Activated T-cell treated with anti-CD3 and anti-CD28 coated beads, Interleukin-2, amount 50 U/mL, for 72 hours (primary cell): ENCODE data around the gene PSPN. TPM values are rescaled to one million over a fixed set of nuclear protein-coding genes. Genes with fewer than 3 reads are reported as not detected.
"Not testable (repeated sequence)": the region's sequence is repeated elsewhere in the genome, so short reads cannot be mapped to it uniquely, and the experiment has no call there.

Source experiments
- ATAC-seq, 2 donors: fragments of 150-1000 bp; cut with Tn5 transposase; replicated peaks in 1 of 2; 2 replicates each; pipeline ENCODE4 v1.10.0; 2021; ENCODE audit warnings: moderate library complexity in 2 of 2, mild to moderate bottlenecking in 1 of 2
- DNase-seq, 2 donors: peaks; one replicate each; pipeline ENCODE4 v3.0.0; 2021 to 2022; ENCODE audit warnings: mixed read lengths in 1 of 2
- H3K27ac Mint-ChIP-seq: one replicate; pipeline ENCODE4 v1.8.0; 2022; ENCODE audit warnings: mild to moderate bottlenecking, moderate library complexity, mixed read lengths
- H3K27me3 Mint-ChIP-seq: one replicate; pipeline ENCODE4 v1.8.0; 2022; ENCODE audit warnings: low read depth, mixed read lengths
- H3K36me3 Mint-ChIP-seq, 2 donors: one replicate each; pipeline ENCODE4 v1.8.0; 2022; ENCODE audit warnings: mixed read lengths in 2 of 2, mild to moderate bottlenecking in 1 of 2; ENCODE audit not compliant: insufficient read depth in 2 of 2
- H3K4me1 Mint-ChIP-seq: one replicate; pipeline ENCODE4 v1.8.0; 2022; ENCODE audit warnings: low read depth, mixed read lengths
- H3K4me3 Mint-ChIP-seq, 2 donors: one replicate each; pipeline ENCODE4 v1.8.0; 2022; ENCODE audit warnings: mild to moderate bottlenecking in 2 of 2, mixed read lengths in 2 of 2, moderate library complexity in 2 of 2
- H3K9me3 Mint-ChIP-seq, 2 donors: one replicate each; pipeline ENCODE4 v1.8.0; 2022; ENCODE audit warnings: mixed read lengths in 2 of 2
- total RNA-seq, 2 donors: library from RNA; stranded (reverse); gene quantifications; one replicate each; pipeline ENCODE4 v1.2.3, GENCODE V29; 2022

The PSPN gene
- total RNA-seq, 2 donors from 2014 or later, result 2.4 to 3.1 TPM

DNA sequence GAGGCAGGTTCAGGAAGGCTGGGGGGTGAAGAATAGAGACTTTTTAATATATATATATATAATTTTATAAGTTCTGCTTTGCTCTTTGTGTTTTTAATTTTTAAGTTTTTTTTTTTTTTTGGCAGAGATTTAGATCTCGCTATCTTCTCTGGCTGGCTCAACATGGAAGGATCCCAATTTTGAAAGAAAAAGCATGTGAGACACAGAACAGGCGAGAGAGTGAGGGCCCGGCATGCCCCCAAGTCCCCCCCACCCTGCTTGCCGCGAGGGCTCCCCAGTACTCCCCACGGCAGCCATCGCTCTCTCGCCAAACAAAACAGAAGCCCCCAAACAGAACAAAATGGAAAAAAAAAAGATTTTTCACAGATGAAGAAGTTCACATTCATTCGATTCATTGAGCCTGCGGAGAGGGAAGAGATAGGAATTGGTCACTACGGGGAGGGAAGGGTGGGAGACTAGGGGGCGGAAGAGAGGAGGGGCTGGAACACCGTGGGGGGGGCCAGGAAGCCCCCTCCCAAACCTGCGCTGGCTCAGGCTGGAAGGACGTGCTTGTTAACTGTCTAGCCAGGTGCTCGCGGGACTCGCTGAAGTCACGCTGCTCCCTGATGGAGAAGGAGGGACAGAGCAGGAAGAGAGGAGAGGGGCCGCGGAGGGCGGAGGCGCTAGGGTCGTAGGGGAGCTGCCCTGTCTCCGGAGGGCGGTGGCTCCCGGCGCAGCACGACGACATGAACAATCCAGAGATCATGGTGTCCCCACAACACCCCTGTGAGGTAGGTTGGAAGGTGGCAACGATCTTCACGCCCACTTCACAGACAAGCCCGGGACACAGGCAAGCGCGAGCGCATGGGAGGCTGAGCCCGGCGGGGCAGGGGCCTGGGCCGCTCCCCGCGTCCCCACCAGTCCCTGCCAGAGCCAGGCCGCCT is 38.2 kb upstream of the PSPN start:
- Mint-ChIP-seq H3K4me1 (no peaks in the 10 kb centered on the region), H3K27ac (no peak overlapping the region), H3K36me3 (peaks cover 0 to 5% of the 10 kb centered on the region in 2 donors), H3K4me3 (no peak overlapping the region), H3K27me3 (no peaks in the 10 kb centered on the region), H3K9me3 (no peaks in the 10 kb centered on the region)
- DNase-seq (no peak), ATAC-seq (no peak)

DNA sequence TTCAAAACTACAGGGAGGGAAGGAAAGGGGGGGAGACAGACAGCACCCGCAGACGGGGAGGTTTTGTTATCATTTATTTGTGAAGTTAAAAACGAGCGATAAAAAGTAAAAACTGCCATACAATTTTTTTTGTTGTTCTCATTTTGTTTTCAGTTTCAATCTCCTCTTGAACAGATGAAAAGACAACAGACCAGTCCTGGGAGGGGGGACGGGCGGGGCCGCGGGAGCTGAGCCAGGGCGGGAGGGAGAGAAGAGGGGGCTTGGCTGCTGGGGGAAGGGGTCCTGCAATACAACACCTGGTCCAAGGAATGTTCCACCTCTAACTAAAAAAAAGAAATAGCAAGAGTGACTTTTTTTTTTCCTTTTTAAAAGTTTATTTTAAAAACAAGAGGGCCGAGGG is 37.6 kb upstream of the PSPN start:
- Mint-ChIP-seq H3K36me3 (peaks cover 0 to 3% of the 10 kb centered on the region in 2 donors), H3K27me3 (no peaks in the 10 kb centered on the region), H3K27ac (no peak overlapping the region), H3K4me1 (no peaks in the 10 kb centered on the region), H3K9me3 (no peaks in the 10 kb centered on the region), H3K4me3 (no peak overlapping the region)
- ATAC-seq, result no peak
- no peak for DNase-seq

DNA sequence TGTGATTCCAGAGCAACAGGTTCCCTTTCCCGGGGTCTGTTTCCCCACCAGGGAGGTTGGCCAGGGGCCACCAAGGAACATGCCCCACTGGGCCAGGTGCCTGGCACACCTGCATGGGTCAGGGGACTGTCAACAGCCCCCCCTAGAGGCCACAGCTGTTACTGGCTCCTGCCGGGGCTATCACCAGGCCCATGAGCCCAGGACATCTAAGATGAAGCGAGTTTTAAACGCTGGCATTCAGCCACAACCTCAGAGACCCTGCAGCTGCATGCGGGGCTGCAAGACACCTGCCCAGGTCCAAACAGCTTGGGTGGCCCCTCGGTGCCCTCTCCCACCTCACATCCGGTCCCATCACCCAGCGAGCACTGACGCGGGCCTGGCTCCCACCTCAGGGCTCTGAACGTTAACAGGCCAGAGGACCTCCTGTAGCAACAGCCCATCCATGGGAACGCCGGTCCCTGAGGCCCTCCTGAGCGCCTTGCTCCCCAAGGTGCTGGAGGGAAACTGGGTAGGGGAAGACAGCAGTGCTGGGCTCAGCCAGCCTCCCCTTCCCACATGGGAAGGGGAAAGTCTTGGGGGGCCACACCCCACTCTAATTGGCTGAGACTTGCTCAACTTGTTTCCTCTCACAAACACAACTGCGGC is 36.8 kb upstream of the PSPN start:
- no peaks in the 10 kb centered on the region for H3K27me3 Mint-ChIP-seq
- no peak overlapping the region for H3K27ac Mint-ChIP-seq
- peaks cover 0 to 3% of the 10 kb centered on the region in 2 donors for H3K36me3 Mint-ChIP-seq
- H3K4me3 Mint-ChIP-seq, result no peak overlapping the region
- H3K4me1 Mint-ChIP-seq, result no peaks in the 10 kb centered on the region
- peak; percentile 63 to 71 for ATAC-seq
- DNase-seq, result peak; percentile 61 to 65
- H3K9me3 Mint-ChIP-seq, result no peaks in the 10 kb centered on the region

DNA sequence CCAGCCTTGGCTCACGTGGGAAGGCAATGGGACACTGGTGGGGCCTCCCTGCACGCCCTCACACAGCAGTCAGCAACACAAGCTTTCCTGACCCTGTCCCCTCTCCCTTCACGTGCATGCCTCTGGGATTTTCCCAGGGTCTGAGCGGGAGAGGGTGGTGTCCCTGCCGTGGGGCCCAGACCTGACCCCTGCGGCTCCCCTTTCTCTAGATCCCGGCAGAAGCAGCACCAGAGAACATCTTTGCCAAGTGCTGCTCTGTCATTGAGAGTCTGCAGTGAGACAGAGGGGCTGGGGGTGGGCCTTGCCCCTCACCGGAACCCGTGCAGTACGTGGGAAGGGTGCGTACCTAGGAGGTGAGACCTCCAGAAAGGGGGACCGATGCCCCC is 36.3 kb upstream of the PSPN start:
- H3K27me3 Mint-ChIP-seq, result no peaks in the 10 kb centered on the region
- DNase-seq (no peak), ATAC-seq (peak; percentile 6 to 17)
- no peak overlapping the region for H3K4me3 Mint-ChIP-seq
- H3K9me3 Mint-ChIP-seq, result no peaks in the 10 kb centered on the region
- no peak overlapping the region for H3K27ac Mint-ChIP-seq
- H3K36me3 Mint-ChIP-seq, result peaks cover 0 to 1% of the 10 kb centered on the region in 2 donors
- no peaks in the 10 kb centered on the region for H3K4me1 Mint-ChIP-seq

DNA sequence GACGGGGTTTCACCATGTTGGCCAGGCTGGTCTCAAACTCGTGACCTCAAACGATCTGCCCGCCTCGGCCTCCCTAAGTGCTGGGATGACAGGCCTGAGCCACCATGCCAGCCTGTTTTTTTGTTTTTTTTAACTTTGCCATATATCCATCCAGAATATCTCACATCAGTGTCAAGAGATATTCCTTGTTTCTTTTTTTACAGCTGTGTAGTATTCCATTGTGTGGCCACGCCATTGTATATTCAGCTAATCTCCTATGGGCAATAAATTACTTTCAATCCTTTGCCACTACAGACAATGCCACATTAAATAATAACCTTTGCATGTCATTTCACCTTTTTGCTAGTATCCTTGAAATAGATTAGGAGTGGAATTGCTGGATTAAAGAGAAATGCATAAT is 33.6 kb upstream of the PSPN start:
- Mint-ChIP-seq H3K36me3 (peaks cover 0 to 1% of the 10 kb centered on the region in 2 donors), H3K4me3 (no peak overlapping the region), H3K27me3 (no peaks in the 10 kb centered on the region), H3K27ac (no peak overlapping the region), H3K4me1 (no peaks in the 10 kb centered on the region), H3K9me3 (no peaks in the 10 kb centered on the region)
- ATAC-seq, result no peak
- DNase-seq, result no peak

DNA sequence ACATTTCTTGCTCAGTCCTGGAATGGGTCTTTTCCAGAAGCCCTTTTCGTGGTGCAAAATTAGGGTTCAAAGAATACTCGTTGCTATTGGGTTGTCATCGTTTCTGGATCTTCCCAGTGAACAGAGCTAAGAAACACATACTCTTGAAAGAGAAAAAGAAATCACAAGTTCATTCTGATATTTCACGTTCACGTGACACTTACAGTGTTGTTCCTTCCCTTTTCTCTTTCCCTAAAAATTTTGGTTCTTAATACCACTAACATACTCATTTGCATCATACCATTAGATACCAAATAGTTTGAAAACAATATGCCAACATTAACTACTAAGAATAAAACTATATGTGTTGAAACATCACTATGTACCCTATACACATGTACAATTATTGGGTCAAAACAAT is 30.7 kb upstream of the PSPN start:
- Mint-ChIP-seq H3K36me3 (no peaks in the 10 kb centered on the region), H3K9me3 (no peaks in the 10 kb centered on the region), H3K4me1 (no peaks in the 10 kb centered on the region), H3K27me3 (no peaks in the 10 kb centered on the region), H3K4me3 (no peak overlapping the region), H3K27ac (no peak overlapping the region)
- DNase-seq, result no peak
- no peak for ATAC-seq

DNA sequence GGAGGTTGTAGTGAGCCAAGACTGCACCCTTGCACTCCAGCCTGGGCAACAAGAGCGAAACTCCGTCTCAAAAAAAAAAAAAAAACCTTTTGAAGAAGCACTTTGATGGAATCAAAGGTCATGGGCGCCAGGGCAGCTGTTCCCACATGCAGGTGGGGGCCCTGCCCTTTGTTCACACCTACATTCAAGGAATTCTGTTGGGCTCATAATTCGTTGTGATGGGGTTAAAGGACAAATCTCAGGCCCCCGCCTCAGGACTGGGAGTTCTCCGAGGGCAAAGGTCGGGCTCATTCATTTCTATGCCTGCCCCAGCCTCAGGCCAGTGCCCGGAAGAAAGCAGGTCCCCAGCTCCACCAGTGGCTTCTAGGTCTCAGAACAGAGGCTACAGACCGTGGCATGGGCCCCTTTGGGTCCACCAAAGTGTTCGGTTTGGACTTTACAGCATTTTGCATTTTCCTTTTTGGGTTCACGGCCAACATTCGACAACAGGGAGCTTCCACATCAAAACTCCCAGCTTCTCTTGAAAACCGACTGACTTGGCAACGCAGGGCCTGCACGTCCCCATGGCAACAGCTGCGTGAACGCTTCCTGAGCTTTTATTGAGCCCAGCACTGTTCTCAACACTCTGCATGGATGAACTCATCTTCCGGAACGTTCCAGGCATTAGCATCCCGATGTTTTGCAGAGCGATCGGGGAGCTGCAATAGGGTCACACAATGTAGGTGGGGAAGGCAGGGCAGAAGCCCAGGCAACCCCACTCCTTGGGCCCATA is 27.3 kb upstream of the PSPN start:
- Mint-ChIP-seq H3K27ac (no peak overlapping the region), H3K9me3 (no peaks in the 10 kb centered on the region), H3K4me3 (no peak overlapping the region), H3K4me1 (no peaks in the 10 kb centered on the region), H3K36me3 (no peaks in the 10 kb centered on the region), H3K27me3 (no peaks in the 10 kb centered on the region)
- no peak for ATAC-seq
- DNase-seq, result no peak

DNA sequence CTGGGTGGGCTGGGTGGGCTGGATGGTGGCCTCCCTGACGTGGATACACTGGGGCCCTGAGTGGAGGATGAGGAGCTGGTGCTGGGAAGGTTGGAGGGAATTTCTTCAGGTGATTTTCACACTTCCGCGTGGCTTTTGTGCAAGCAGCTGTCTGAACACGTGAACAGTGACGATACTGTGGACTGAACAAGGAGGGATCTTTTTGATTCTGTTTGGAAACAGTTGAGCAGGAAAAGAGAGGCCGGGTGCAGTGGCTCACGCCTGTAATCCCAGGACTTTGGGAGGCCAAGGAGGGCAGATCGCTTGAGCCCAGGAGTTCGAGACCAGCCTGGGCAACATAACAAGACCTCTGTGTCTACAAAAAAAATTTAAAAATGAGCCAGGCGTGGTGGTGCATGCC is 26.3 kb upstream of the PSPN start:
- Mint-ChIP-seq H3K9me3 (no peaks in the 10 kb centered on the region), H3K36me3 (no peaks in the 10 kb centered on the region), H3K27ac (no peak overlapping the region), H3K27me3 (no peaks in the 10 kb centered on the region), H3K4me3 (no peak overlapping the region), H3K4me1 (no peaks in the 10 kb centered on the region)
- ATAC-seq, result no peak
- no peak for DNase-seq

DNA sequence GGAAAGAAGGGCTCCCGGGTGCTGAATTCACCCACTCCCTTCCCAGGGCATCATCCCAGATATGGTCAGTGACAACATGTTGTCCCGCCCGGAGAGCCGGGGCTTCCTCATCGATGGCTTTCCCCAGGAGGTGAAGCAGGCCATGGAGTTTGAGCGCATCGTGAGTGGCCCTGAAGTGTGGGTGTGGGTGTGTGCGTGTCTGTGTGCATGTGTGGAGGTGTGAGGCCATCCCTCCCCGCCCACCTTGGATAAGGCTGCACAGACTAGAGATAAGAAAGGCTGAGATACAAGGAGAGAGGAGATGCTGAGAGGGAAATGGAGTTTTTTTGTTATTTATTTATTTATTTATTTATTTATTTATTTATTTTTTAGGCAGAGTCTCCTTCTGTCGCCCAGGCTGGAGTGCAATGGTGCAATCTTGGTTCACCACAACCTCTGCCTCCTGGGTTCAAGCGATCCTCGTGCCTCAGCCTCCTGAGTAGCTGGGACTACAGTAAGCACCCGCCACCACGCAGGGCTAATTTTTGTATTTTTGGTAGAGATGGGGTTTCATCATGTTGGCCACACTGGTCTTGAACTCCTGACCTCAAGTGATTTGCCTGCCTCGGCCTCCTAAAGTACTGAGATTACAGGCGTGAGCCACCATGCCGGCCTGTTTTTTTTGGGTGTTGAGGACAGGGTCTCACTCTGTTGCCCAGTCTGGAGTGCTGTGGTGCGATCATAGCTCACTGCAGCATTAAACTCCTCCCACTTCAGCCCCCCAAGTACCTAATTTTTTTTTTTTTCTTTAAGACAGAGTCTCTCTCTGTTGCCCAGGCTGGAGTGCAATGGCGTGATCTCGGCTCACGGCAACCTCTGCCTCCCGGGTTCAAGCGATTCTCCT is 24.6 kb upstream of the PSPN start:
- H3K27me3 Mint-ChIP-seq, DNase-seq, ATAC-seq, H3K4me3 Mint-ChIP-seq, H3K4me1 Mint-ChIP-seq, H3K27ac Mint-ChIP-seq, H3K36me3 Mint-ChIP-seq, H3K9me3 Mint-ChIP-seq: not testable (repeated sequence)

DNA sequence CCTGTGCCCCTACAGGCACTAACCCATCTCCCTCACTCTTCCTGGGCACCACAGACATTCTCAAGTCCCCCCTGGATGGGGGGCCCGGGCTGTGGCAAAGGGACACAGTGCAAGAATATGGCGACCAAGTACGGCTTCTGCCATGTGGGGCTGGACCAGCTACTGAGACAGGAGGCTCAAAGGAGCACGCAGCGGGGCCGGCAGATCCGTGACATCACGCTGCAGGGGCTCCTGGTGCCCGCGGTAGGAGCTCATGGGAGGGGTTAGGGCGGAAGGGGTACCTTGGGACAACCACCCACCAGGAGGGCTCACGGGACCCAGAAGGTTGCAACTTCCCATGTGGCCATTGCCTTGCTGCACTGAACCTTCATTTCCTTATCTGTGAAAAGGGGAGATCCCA is 20.6 kb upstream of the PSPN start:
- Mint-ChIP-seq H3K4me3 (no peak overlapping the region), H3K4me1 (peaks cover 22% of the 10 kb centered on the region), H3K27ac (no peak overlapping the region), H3K9me3 (no peaks in the 10 kb centered on the region), H3K36me3 (peaks cover 1 to 3% of the 10 kb centered on the region in 2 donors), H3K27me3 (no peaks in the 10 kb centered on the region)
- ATAC-seq (no peak), DNase-seq (no peak)

DNA sequence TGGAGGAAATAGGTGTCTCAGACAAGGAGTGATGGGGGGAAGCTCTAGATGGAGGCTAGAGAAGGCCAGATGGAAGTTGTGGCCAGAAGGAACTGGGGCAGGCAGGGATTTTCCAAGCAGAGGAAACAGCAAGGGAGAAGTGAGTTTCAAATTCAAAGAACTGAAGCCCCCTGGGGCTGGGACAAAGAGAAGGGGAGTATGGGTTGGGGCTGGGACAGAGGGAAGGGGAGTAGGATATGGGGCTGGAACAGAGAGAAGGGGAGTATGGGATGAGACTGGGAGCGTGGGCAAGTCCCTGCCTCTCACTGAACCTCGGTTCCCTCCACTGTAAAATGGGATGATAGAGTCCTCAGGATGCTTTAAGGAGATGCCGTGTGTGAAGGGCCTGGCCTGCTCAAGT is 19.1 kb upstream of the PSPN start:
- Mint-ChIP-seq H3K4me3 (peak overlapping the region; percentile 36 to 66), H3K9me3 (no peaks in the 10 kb centered on the region), H3K27ac (no peak overlapping the region), H3K4me1 (peaks cover 28% of the 10 kb centered on the region), H3K36me3 (peaks cover 4 to 6% of the 10 kb centered on the region in 2 donors), H3K27me3 (no peaks in the 10 kb centered on the region)
- ATAC-seq (no peak), DNase-seq (no peak)

DNA sequence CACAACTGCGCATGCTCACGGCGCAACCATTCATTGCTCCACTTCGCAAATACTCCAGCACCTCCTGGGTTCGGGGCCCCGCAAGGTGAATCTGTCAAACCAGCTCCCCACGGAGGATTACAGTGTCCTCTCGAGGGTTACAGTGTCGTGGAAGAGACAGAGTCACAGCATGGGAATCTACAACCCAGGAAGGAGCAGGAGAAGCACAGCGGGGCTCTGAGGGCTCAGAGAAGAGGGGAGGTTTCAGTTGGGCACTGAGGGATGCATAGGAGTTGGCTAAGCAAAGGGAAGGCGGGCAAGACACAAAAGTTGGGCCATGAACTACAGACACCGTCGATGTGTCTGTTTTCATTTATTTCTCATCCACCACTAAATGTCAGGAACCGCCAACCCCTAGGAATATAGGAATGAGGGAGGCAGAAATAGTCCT is 18.3 kb upstream of the PSPN start:
- no peaks in the 10 kb centered on the region for H3K9me3 Mint-ChIP-seq
- H3K4me3 Mint-ChIP-seq, result peak overlapping the region; percentile 90 to 96
- peak overlapping the region; percentile 99 for H3K27ac Mint-ChIP-seq
- no peaks in the 10 kb centered on the region for H3K27me3 Mint-ChIP-seq
- peaks cover 28% of the 10 kb centered on the region for H3K4me1 Mint-ChIP-seq
- peaks cover 4 to 7% of the 10 kb centered on the region in 2 donors for H3K36me3 Mint-ChIP-seq
- DNase-seq (peak in 1 of 2 donors; percentile 76), ATAC-seq (no peak)
